ES-I3 (cell line): Measurements from ENCODE around the gene IL17RD.

Source experiments
- H3K36me3 ChIP-seq: 2 replicates; pipeline ENCODE4 v1.6.1; 2013; ENCODE audit warnings: mild to moderate bottlenecking, low read length, control low read depth, moderate library complexity; ENCODE audit not compliant: insufficient read depth
- H3K4me1 ChIP-seq: 2 replicates; pipeline ENCODE4 v1.6.1; 2013; ENCODE audit warnings: mild to moderate bottlenecking, control low read depth, low read length; ENCODE audit not compliant: insufficient read depth
- H3K9ac ChIP-seq: 2 replicates; pipeline ENCODE4 v1.6.1; 2013; ENCODE audit warnings: low read depth, mild to moderate bottlenecking, low read length, moderate library complexity
- H3K9me3 ChIP-seq: 2 replicates; pipeline ENCODE4 v1.6.1; 2013; ENCODE audit warnings: mild to moderate bottlenecking, low read length, moderate library complexity; ENCODE audit not compliant: control insufficient read depth, insufficient read depth

IL17RD gene

GRCh38 chr3:57082481-57082880, 82.7 kb downstream of the IL17RD start:
- no peak overlapping the region for H3K9ac ChIP-seq
- H3K36me3 ChIP-seq = no peaks in the 10 kb centered on the region
- no peaks in the 10 kb centered on the region for H3K9me3 ChIP-seq
- no peaks in the 10 kb centered on the region; the same call in 1 of the 2 replicates for H3K4me1 ChIP-seq

GRCh38 chr3:57081173-57081572, 84.0 kb downstream of the IL17RD start:
- Histone ChIP-seq H3K9me3 (no peaks in the 10 kb centered on the region), H3K4me1 (no peaks in the 10 kb centered on the region; the same call in 1 of the 2 replicates), H3K9ac (no peak overlapping the region), H3K36me3 (no peaks in the 10 kb centered on the region)

GRCh38 chr3:57080171-57080570, 85.0 kb downstream of the IL17RD start:
- H3K36me3 ChIP-seq = no peaks in the 10 kb centered on the region
- no peak overlapping the region for H3K9ac ChIP-seq
- H3K9me3 ChIP-seq = no peaks in the 10 kb centered on the region
- no peaks in the 10 kb centered on the region; the same call in 1 of the 2 replicates for H3K4me1 ChIP-seq

GRCh38 chr3:57079474-57079831, 85.7 kb downstream of the IL17RD start:
- Histone ChIP-seq H3K9ac (peak overlapping the region; percentile 90), H3K4me1 (no peaks in the 10 kb centered on the region; the same call in 1 of the 2 replicates), H3K9me3 (no peaks in the 10 kb centered on the region), H3K36me3 (0 out of 2 replicates have a peak, but pooled peaks cover under 1% of the 10 kb centered on the region)

GRCh38 chr3:57078635-57079473, 86.3 kb downstream of the IL17RD start:
- H3K4me1 ChIP-seq = no peaks in the 10 kb centered on the region; the same call in 1 of the 2 replicates
- H3K36me3 ChIP-seq = 0 out of 2 replicates have a peak, but pooled peaks cover 4% of the 10 kb centered on the region
- no peaks in the 10 kb centered on the region for H3K9me3 ChIP-seq
- peak overlapping the region; percentile 90 for H3K9ac ChIP-seq

GRCh38 chr3:57078344-57078634, 86.9 kb downstream of the IL17RD start:
- Histone ChIP-seq H3K4me1 (no peaks in the 10 kb centered on the region; the same call in 1 of the 2 replicates), H3K36me3 (0 out of 2 replicates have a peak, but pooled peaks cover 4% of the 10 kb centered on the region), H3K9me3 (no peaks in the 10 kb centered on the region), H3K9ac (peak overlapping the region; percentile 90)

GRCh38 chr3:57077630-57078343, 87.4 kb downstream of the IL17RD start:
- H3K4me1 ChIP-seq = no peaks in the 10 kb centered on the region; the same call in 1 of the 2 replicates
- no peaks in the 10 kb centered on the region for H3K9me3 ChIP-seq
- peak overlapping the region; percentile 90 for H3K9ac ChIP-seq
- H3K36me3 ChIP-seq = 0 out of 2 replicates have a peak, but pooled peaks cover 4% of the 10 kb centered on the region

GRCh38 chr3:57076422-57076951, 88.7 kb downstream of the IL17RD start:
- Histone ChIP-seq H3K4me1 (no peaks in the 10 kb centered on the region; the same call in 1 of the 2 replicates), H3K9me3 (no peaks in the 10 kb centered on the region), H3K36me3 (0 out of 2 replicates have a peak, but pooled peaks cover 4% of the 10 kb centered on the region), H3K9ac (no peak overlapping the region)

GRCh38 chr3:57074135-57074534, 91.0 kb downstream of the IL17RD start:
- no peaks in the 10 kb centered on the region; the same call in 1 of the 2 replicates for H3K4me1 ChIP-seq
- H3K9ac ChIP-seq = no peak overlapping the region
- H3K9me3 ChIP-seq = no peaks in the 10 kb centered on the region
- 0 out of 2 replicates have a peak, but pooled peaks cover 4% of the 10 kb centered on the region for H3K36me3 ChIP-seq

GRCh38 chr3:57073628-57074027, 91.5 kb downstream of the IL17RD start:
- Histone ChIP-seq H3K4me1 (peaks cover 3% of the 10 kb centered on the region; the same call in 1 of the 2 replicates), H3K36me3 (0 out of 2 replicates have a peak, but pooled peaks cover 4% of the 10 kb centered on the region), H3K9me3 (no peaks in the 10 kb centered on the region), H3K9ac (no peak overlapping the region)

GRCh38 chr3:57069503-57069902, 95.7 kb downstream of the IL17RD start:
- Histone ChIP-seq H3K36me3 (0 out of 2 replicates have a peak, but pooled peaks cover 4% of the 10 kb centered on the region), H3K9me3 (no peaks in the 10 kb centered on the region), H3K4me1 (peaks cover 17% of the 10 kb centered on the region), H3K9ac (no peak overlapping the region)

GRCh38 chr3:57068437-57069089, 96.6 kb downstream of the IL17RD start:
- Histone ChIP-seq H3K36me3 (no peaks in the 10 kb centered on the region), H3K4me1 (peaks cover 24% of the 10 kb centered on the region), H3K9ac (no peak overlapping the region), H3K9me3 (no peaks in the 10 kb centered on the region)

GRCh38 chr3:57066471-57066870, 98.7 kb downstream of the IL17RD start:
- peaks cover 36% of the 10 kb centered on the region for H3K4me1 ChIP-seq
- H3K9me3 ChIP-seq = no peaks in the 10 kb centered on the region
- H3K36me3 ChIP-seq = no peaks in the 10 kb centered on the region
- no peak overlapping the region for H3K9ac ChIP-seq

GRCh38 chr3:57065588-57065987, 99.6 kb downstream of the IL17RD start:
- Histone ChIP-seq H3K9me3 (no peaks in the 10 kb centered on the region), H3K36me3 (no peaks in the 10 kb centered on the region), H3K9ac (no peak overlapping the region), H3K4me1 (peaks cover 42% of the 10 kb centered on the region)
